Activated T-cell treated with anti-CD3 and anti-CD28 coated beads for 4 hours (primary cell): Measurements from ENCODE around the gene LMBR1L.

ENCODE experiments used
- DNase-seq: peaks from one replicate; pipeline ENCODE4 v3.0.0-alpha.2; 2020

LMBR1L gene

DNA sequence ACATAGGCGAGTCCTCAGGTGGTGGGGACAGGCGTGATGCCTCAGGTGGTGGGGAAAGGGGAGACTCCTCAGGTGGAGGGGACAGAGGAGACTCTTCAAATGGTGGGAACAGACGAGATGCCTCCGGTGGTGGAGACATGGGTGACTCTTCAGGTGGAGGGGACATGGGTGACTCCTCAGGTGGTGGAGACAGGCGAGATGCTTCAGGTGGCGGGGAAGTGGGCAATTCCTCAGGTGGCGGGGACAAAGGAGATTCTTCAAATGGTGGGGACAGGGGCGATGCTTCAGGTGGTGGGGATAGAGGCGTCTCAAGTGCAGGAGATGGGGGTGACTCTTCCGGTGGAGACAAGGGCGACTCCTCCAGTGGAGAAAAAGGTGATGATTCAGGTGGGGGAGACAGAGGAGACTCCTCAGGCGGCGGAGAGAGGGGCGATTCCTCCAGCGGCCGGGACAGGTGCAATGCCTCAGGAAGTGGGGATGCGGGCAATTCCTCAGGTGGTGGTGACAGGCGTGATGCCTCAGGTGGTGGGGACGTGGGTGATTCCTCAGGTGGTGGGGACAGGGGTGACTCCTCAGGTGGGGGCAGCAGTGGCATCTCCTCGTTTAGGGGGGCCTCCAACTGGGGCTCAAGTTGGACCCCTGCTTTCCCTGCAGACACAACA is 58.7 kb downstream of the LMBR1L start:
- DNase-seq, result no peak

DNA sequence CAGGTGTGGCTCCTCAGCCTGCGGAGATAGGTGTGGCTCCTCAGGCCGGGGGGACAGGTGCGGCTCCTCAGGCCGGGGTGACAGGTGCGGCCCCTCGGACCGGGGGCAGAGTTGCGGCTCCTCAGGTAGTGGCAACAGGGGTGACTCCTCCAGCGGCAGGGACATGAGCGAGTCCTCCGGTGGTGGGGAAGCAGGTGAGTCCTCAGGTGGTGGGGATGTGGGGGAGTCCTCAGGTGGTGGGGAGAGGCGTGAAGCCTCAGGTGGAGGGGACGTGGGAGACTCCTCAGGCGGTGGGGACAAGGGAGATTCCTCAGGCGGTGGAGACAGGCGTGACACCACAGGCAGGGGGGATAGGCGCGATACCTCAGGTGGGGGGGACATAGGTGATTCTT is 59.3 kb downstream of the LMBR1L start:
- DNase-seq, result no peak

DNA sequence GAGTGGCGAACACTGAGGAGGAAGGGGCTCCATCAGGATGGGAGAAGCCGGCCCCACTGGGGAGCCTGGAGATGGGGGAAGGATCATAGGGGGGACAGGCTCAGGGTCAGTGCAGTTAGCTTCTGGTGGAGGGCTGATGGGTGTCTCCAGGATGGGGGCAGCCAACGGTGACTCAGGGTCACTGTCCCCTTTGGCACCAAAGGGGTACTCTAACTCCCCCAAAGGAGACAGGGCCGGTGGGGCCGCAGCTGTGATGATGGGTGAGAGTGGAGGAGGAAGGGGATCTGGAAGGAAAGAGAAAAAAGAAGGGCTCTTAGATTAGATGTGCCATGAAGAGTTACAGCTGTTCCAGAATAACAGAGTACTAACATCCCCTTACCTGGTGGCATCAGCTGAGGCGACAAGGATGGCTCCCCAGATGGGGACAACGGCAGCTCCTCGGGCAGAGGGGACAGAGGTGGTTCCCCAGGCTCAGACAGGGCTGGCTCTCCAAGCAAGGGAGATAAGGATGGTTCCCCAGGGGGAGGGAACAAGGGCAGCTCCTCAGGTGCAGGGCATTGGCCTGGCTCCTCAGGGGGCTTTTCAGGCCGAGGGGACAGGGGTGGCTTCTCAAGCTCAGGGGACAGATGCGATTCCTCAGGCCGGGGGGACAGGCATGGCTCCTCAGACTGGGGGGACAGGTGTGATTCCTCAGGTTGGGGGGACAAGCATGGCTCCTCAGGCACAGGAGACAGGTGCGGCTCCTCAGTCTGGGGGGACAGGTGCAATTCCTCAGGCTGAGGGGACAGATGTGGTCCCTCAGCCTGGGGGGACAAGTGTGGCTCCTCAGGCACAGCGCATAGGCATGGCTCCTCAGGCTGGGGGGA is 59.9 kb downstream of the LMBR1L start:
- no peak for DNase-seq

DNA sequence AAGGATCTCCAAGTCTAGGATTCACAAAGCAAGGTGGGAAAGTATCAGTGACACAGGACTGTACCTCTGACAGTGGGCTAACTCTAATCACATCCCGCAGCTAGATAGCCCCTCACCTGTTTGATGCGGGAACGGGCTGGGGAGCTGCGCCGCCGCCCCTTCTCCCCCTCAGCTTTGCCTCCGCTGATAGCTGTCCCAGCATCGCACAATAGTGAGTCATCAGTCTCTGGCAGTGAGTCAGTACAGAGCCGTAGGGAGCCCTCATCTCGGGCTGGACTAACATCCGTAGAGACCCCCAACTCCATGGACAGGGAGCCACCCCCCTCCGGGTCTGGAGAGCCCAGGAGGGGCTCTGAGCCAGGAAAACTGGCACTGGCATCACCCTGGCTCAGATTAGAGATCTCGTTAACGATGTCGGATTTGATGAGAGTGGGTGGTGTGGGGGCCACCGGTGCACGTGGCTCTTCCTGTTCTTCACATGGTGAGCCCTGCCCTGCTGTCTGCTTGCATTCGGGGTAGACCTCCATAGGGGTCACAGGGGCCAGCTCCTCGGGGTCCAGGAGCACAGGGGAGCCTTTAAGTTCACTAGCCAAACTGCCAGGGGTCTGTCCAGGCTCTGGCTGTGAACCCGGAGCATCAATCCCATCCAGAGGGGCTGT is 61.0 kb downstream of the LMBR1L start:
- no peak for DNase-seq

DNA sequence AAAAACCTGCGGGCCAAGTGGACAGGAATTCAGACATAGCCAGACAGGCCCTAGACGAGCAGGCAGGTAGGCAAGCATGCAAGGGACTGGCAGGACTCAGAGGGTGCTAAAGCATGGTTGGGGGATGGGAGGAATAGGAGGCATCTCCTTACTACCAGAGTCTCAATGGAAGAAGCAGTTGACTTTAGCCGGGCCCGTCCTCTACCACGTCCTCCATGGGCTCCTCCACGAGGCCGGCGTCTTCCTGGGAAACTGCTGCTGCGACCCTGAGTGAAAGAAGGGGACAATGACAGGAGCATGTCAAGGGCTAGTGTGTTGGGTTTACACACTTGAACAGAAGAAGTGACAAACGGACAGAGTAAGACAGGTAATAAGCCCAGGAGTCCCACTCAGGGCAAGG is 61.7 kb downstream of the LMBR1L start:
- DNase-seq, result no peak
